Parathyroid adenoma (tissue), 2 donors: Measurements from ENCODE around the gene UMAD1.

ENCODE experiments used
- H2AFZ ChIP-seq: fragments of 300-600 bp; sonication (generic); one replicate; pipeline ENCODE4 v1.7.0; 2017; ENCODE audit warnings: antibody characterized with exemption, mild to moderate bottlenecking
- H3K27ac ChIP-seq: fragments of 300-600 bp; sonication (generic); one replicate; pipeline ENCODE4 v1.7.0; 2017
- H3K27me3 ChIP-seq: fragments of 300-600 bp; sonication (generic); one replicate; pipeline ENCODE4 v1.7.0; 2017; ENCODE audit warnings: low read length; ENCODE audit not compliant: control insufficient read depth, insufficient read depth
- H3K36me3 ChIP-seq: fragments of 300-600 bp; sonication (generic); one replicate; pipeline ENCODE4 v1.7.0; 2017; ENCODE audit warnings: low read length; ENCODE audit not compliant: control insufficient read depth, insufficient read depth
- H3K4me1 ChIP-seq: fragments of 300-600 bp; sonication (generic); one replicate; pipeline ENCODE4 v1.7.0; 2017; ENCODE audit warnings: control low read depth
- H3K4me2 ChIP-seq: fragments of 300-600 bp; sonication (generic); one replicate; pipeline ENCODE4 v1.7.0; 2017; ENCODE audit warnings: low read length
- H3K4me3 ChIP-seq: fragments of 300-600 bp; sonication (generic); one replicate; pipeline ENCODE4 v1.7.0; 2017; ENCODE audit warnings: low read depth, low read length
- H3K79me2 ChIP-seq: fragments of 300-600 bp; sonication (generic); one replicate; pipeline ENCODE4 v1.7.0; 2017; ENCODE audit warnings: control low read depth
- H3K9ac ChIP-seq: fragments of 300-600 bp; sonication (generic); one replicate; pipeline ENCODE4 v1.7.0; 2017; ENCODE audit warnings: mild to moderate bottlenecking
- H3K9me3 ChIP-seq: fragments of 300-600 bp; sonication (generic); one replicate; pipeline ENCODE4 v1.7.0; 2017; ENCODE audit warnings: low read length; ENCODE audit not compliant: control insufficient read depth
- TF ChIP-seq, protein P1 (sequence below): fragments of 300-600 bp; sonication (generic); IDR thresholded peaks from one replicate; pipeline ENCODE4 v1.7.0; 2017; ENCODE audit warnings: antibody characterized with exemption, mild to moderate bottlenecking
- donor health status: primary hyperparathyroidism.

UMAD1 gene

DNA sequence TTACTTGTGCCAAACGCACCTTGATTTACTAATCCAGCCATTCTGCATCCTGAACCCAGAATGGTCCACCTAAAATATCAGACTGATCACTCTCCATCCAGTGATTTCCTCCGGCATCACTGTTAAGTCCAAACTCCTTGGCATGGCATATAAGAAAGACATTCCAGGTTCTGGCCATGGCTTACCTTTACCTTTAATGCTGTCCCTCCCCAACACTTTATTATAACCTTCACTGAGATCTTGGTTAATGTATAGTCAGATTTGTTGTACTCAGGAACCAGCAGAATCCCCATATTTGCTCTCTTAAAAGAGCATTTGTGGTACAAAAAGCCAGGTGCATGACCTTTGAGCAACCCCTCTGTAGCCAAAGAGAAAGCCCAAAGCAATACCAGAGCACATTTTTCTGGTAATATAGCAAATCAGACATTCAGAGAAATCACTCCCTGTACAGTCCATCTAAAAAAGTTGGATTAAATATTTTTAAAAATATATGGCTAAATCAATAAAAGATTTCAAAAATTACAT is 10.2 kb downstream of the UMAD1 start:
- no peak overlapping the region for H3K27ac ChIP-seq
- no peak overlapping the region for H3K4me2 ChIP-seq
- H3K4me3 ChIP-seq: no peak overlapping the region
- TF ChIP-seq, protein P1, sequence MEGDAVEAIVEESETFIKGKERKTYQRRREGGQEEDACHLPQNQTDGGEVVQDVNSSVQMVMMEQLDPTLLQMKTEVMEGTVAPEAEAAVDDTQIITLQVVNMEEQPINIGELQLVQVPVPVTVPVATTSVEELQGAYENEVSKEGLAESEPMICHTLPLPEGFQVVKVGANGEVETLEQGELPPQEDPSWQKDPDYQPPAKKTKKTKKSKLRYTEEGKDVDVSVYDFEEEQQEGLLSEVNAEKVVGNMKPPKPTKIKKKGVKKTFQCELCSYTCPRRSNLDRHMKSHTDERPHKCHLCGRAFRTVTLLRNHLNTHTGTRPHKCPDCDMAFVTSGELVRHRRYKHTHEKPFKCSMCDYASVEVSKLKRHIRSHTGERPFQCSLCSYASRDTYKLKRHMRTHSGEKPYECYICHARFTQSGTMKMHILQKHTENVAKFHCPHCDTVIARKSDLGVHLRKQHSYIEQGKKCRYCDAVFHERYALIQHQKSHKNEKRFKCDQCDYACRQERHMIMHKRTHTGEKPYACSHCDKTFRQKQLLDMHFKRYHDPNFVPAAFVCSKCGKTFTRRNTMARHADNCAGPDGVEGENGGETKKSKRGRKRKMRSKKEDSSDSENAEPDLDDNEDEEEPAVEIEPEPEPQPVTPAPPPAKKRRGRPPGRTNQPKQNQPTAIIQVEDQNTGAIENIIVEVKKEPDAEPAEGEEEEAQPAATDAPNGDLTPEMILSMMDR: no peak
- no peaks in the 10 kb centered on the region for H3K36me3 ChIP-seq
- H3K79me2 ChIP-seq: peaks cover 42% of the 10 kb centered on the region
- H2AFZ ChIP-seq: no peak overlapping the region
- no peak overlapping the region for H3K9ac ChIP-seq
- H3K9me3 ChIP-seq: no peaks in the 10 kb centered on the region
- peaks cover 2% of the 10 kb centered on the region for H3K4me1 ChIP-seq
- H3K27me3 ChIP-seq: no peaks in the 10 kb centered on the region

DNA sequence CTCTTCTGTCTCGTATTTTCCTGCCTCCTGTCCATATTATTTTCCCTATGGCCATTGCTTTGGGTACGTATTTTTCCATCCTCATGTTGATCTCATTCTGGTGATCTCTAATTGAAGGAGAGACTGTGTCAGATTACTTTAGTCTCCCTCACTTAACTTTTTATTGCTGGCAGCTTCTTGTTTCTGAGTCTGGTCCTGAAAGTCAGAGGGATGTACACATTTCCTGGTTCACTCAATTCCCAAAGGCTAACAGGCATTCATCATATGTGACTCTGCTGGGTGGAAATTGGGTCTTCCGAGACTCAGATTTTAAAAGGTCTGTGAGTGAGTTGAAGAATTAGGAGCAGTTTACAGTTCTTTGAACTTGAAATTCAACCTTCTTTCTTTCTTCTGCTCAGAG is 10.9 kb downstream of the UMAD1 start:
- H3K4me2 ChIP-seq: no peak overlapping the region
- TF ChIP-seq, protein P1: no peak
- no peak overlapping the region for H3K4me3 ChIP-seq
- H3K27me3 ChIP-seq: no peaks in the 10 kb centered on the region
- no peak overlapping the region for H2AFZ ChIP-seq
- no peak overlapping the region for H3K27ac ChIP-seq
- no peaks in the 10 kb centered on the region for H3K36me3 ChIP-seq
- peaks cover 2% of the 10 kb centered on the region for H3K4me1 ChIP-seq
- peaks cover 37% of the 10 kb centered on the region for H3K79me2 ChIP-seq
- no peaks in the 10 kb centered on the region for H3K9me3 ChIP-seq
- H3K9ac ChIP-seq: no peak overlapping the region

DNA sequence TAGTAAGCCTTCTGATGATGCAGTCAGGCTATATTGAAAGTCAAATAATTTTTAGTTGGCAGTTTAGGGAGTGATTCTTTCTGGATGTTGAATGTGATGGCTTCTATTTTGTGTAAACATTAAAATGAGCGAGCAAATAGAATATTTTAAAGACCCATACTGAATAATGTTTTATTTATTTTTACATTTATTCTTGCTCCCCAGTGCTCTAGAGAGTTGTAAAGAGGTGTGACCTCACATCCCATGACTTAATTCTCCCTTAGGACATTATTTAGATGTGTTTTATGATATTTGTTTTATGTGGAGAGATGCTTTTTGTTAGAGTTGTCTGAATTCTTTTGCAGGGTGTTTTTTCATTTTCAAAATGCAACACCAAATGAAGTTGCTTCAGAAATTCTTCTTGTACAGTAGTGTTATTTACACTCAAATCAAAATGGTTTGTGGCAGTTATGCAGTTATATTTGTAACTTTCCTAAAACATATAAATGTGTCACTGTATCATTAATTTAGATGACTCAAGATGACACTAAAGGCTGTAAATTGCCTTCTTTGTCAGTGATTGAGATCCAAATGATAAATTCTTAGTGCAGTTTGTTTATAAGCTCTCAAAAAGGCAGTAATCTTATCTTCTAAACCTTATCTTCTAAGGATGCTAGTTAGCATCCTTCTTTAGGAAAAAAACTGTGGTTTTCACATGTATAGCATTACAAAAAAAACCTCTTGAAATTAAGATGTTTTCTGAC is 12.4 kb downstream of the UMAD1 start:
- peaks cover 2% of the 10 kb centered on the region for H3K4me1 ChIP-seq
- H3K36me3 ChIP-seq: no peaks in the 10 kb centered on the region
- H3K4me2 ChIP-seq: no peak overlapping the region
- H3K79me2 ChIP-seq: peaks cover 38% of the 10 kb centered on the region
- no peak overlapping the region for H3K4me3 ChIP-seq
- H3K27me3 ChIP-seq: no peaks in the 10 kb centered on the region
- no peak overlapping the region for H2AFZ ChIP-seq
- no peak overlapping the region for H3K27ac ChIP-seq
- H3K9me3 ChIP-seq: no peaks in the 10 kb centered on the region
- no peak overlapping the region for H3K9ac ChIP-seq
- TF ChIP-seq, protein P1: no peak

DNA sequence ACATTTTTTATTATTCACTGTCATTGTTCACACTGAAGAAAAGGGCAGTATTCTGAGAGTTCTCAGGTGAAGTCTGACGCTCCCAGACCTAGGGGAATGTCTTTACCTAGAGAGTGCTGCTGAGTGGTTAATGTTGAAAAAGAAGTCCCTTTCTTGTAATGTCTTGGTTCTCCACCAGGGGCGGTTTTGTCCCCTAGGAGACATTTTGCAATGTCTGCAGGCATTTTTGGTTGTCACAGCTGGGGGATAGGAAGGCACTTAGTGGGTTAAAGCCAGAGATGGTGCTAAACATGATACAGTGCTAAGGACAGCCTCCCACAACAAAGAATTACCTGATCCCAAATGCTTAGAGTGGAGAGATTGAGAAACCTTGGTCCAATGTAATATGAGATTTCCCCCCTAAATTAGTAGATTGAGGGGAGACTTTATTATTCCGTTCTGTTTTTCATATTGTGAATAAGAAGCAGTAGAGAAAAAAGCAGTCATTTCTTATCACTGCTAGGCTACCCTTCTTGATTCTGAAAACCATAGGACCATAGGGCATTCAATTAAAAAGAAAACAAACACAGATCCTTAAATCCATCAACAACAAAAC is 13.1 kb downstream of the UMAD1 start:
- Histone ChIP-seq H3K9ac (no peak overlapping the region), H3K27ac (no peak overlapping the region), H3K4me1 (peaks cover 2% of the 10 kb centered on the region), H3K9me3 (no peaks in the 10 kb centered on the region), H3K4me2 (no peak overlapping the region), H3K36me3 (no peaks in the 10 kb centered on the region), H3K27me3 (no peaks in the 10 kb centered on the region), H3K79me2 (peaks cover 37% of the 10 kb centered on the region), H3K4me3 (no peak overlapping the region), H2AFZ (no peak overlapping the region)
- TF ChIP-seq, protein P1: peak; percentile 40
